Spleen (tissue), 11 donors: ENCODE data around the gene SPEF2. TPM values are rescaled to one million over a fixed set of nuclear protein-coding genes. Genes with fewer than 3 reads are reported as not detected.

Source experiments
- DNase-seq: peaks from one replicate; pipeline ENCODE4 v3.0.0-alpha.2; 2020
- H3K27ac ChIP-seq, 8 donors: fragments of 200-600 bp; sonication (generic) in 7 of 8; 1 replicate in 4 of 8; 2 replicates in 4 of 8; pipeline versions ENCODE4 v1.5.0 to v1.8.0; 2016 to 2021; ENCODE audit warnings: inconsistent platforms in 4 of 8, mild to moderate bottlenecking in 4 of 8, moderate library complexity in 1 of 8
- H3K27me3 ChIP-seq, 7 donors: fragments of 200-600 bp; sonication (generic) in 6 of 7; replicated peaks in 1 of 7; 1 replicate in 4 of 7; 2 replicates in 3 of 7; pipeline versions ENCODE4 v1.5.0 to v1.8.0; 2016 to 2021; ENCODE audit warnings: inconsistent platforms in 3 of 7, mild to moderate bottlenecking in 1 of 7
- H3K36me3 ChIP-seq, 6 donors: fragments of 200-600 bp; sonication (generic) in 5 of 6; 1 replicate in 4 of 6; 2 replicates in 2 of 6; pipeline versions ENCODE4 v1.5.0 to v1.8.0; 2016 to 2021; ENCODE audit warnings: inconsistent platforms in 2 of 6
- H3K4me1 ChIP-seq, 6 donors: fragments of 200-600 bp; sonication (generic) in 5 of 6; 1 replicate in 3 of 6; 2 replicates in 3 of 6; pipeline versions ENCODE4 v1.5.0 to v1.8.0; 2016 to 2021; ENCODE audit warnings: inconsistent platforms in 3 of 6
- H3K4me3 ChIP-seq, 8 donors: fragments of 200-600 bp; sonication (generic) in 7 of 8; 1 replicate in 4 of 8; 2 replicates in 4 of 8; pipeline versions ENCODE4 v1.5.0 to v1.8.0; 2016 to 2021; ENCODE audit warnings: inconsistent platforms in 4 of 8, mild to moderate bottlenecking in 4 of 8, moderate library complexity in 2 of 8
- H3K9me3 ChIP-seq, 8 donors: fragments of 200-600 bp; sonication (generic) in 7 of 8; 1 replicate in 4 of 8; 2 replicates in 4 of 8; pipeline versions ENCODE4 v1.5.0 to v1.8.0; 2016 to 2021; ENCODE audit warnings: inconsistent platforms in 4 of 8
- CTCF ChIP-seq, 11 experiments: fragments of 200-600 bp in 7 of 11; fragments of 450-650 bp in 4 of 11; sonication (generic) in 4 of 11; IDR thresholded peaks in 8 of 11; conservative IDR thresholded peaks in 3 of 11; 1 replicate in 7 of 11; 2 replicates in 4 of 11; pipeline versions ENCODE4 v1.4.0 to v1.8.0; 2016 to 2021; ENCODE audit warnings: antibody characterized with exemption in 11 of 11, inconsistent platforms in 4 of 11, mild to moderate bottlenecking in 1 of 11
- POLR2A ChIP-seq, 3 donors: fragments of 450-650 bp; IDR thresholded peaks; one replicate each; pipeline ENCODE4 v1.5.1; 2017; ENCODE audit warnings: antibody characterized with exemption in 3 of 3, mild to moderate bottlenecking in 1 of 3
- POLR2AphosphoS5 ChIP-seq, 3 donors: sonication (generic); formaldehyde crosslinking; IDR thresholded peaks; one replicate each; pipeline ENCODE4 v1.5.1; 2017; ENCODE audit warnings: antibody characterized with exemption in 3 of 3
- WGBS, 5 donors: extraction: QIAGEN DNeasy Blood & Tissue Kit in 3 of 5; methylation state at CpG; one replicate each; pipeline versions ENCODE4 v1.1.5 to v1.1.7; 2013 to 2018; 5-methylcytosine and 5-hydroxymethylcytosine counted together
- intact Hi-C: fragments of 100-400 bp; cut with DNase I; formaldehyde crosslinking; loops from one replicate; pipeline ENCODE4 v1.15.0; 2023; ENCODE audit warnings: low total_unique reads
- polyA plus RNA-seq, 3 donors: library from polyadenylated mRNA; stranded (reverse); fragments of 200-250 nt; gene quantifications; one replicate each; pipeline ENCODE4 v1.2.1, GENCODE V29; 2013
- total RNA-seq, 7 donors: library from RNA; depleted of rRNA in 3 of 7; stranded (reverse); fragments of >200 nt in 3 of 7; fragmentation: NEBNext Ultra II Directional in 4 of 7; extraction: Animal tissue kit (Norgen Biotek cat#: 25700) in 4 of 7; gene quantifications; one replicate each; pipeline versions ENCODE4 v1.1.0 to v1.2.1, GENCODE V29; 2016 to 2021
- donor health status: healthy with polysubstance abuse.
- donor health status: DM: no; HTN: no; CAD: no; lungs with moderate emphysema.
- donor health status: DM: no; HTN: no; CAD: no.
- donor health status: Bipolar disorder and iron deficiency.
- donor health status: healthy.
- donor health status: DM: no; HTN: no; CAD: no.
- donor health status: DM: yes; HTN: yes; CAD: no.

Gene SPEF2
- total and polyA plus RNA-seq, 10 donors, result 1.7 to 22.6 (median 8.5) TPM

GRCh38 chr5:35741126-35741716 lies 123.6 kb downstream of the SPEF2 start:
- WGBS, 5 donors, result 58 to 84% (median 68%) methylated on average over 5 of the region's 5 CpGs
- intact Hi-C loops, result no loop called here
- peaks cover 0 to 14% (median 9%) of the 10 kb centered on the region in 8 donors for H3K9me3 ChIP-seq
- no peak overlapping the region for H3K4me3 ChIP-seq
- no peak for TF ChIP-seq CTCF (IDR thresholded peaks at IDR 0.05 in 8 of 11, conservative IDR thresholded peaks at IDR 0.05 in 3 of 11)
- no peak for TF ChIP-seq POLR2A (IDR thresholded peaks at IDR 0.05)
- no peak for TF ChIP-seq POLR2AphosphoS5 (IDR thresholded peaks at IDR 0.05)
- no peak for DNase-seq
- no peaks in the 10 kb centered on the region for H3K36me3 ChIP-seq
- H3K27ac ChIP-seq, result no peak overlapping the region
- no peaks in the 10 kb centered on the region for H3K4me1 ChIP-seq
- H3K27me3 ChIP-seq, result no peaks in the 10 kb centered on the region

DNA sequence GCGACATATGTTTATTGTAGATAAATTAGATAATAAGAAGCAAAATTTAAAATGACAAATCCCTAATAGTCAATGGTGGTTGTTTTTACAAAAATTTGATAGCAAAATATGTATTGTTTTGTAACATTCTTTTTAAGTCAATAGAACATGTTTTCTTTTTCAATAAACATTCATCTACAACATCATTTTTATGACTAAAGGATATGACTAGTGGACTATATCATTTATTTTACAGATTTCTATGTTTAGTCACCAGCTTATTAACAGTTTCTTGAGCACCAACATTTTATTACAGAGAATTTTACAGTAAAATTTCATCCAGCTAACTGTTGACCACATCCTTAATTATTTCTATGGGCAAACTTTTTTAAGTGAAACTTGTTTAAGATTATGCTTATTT lies 124.3 kb downstream of the SPEF2 start:
- 79 to 91% (median 84%) methylated on average over 1 of the region's 1 CpG for WGBS, 5 donors
- Histone ChIP-seq H3K9me3 (peaks cover 0 to 8% (median 3%) of the 10 kb centered on the region in 8 donors), H3K4me1 (no peaks in the 10 kb centered on the region), H3K27ac (no peak overlapping the region), H3K4me3 (no peak overlapping the region), H3K36me3 (no peaks in the 10 kb centered on the region), H3K27me3 (no peaks in the 10 kb centered on the region)
- intact Hi-C loops, result no loop called here
- TF ChIP-seq POLR2AphosphoS5 (IDR thresholded peaks at IDR 0.05), result no peak
- no peak for TF ChIP-seq CTCF (IDR thresholded peaks at IDR 0.05 in 8 of 11, conservative IDR thresholded peaks at IDR 0.05 in 3 of 11)
- no peak for TF ChIP-seq POLR2A (IDR thresholded peaks at IDR 0.05)
- DNase-seq, result no peak

- no peak for TF ChIP-seq POLR2AphosphoS5 (IDR thresholded peaks at IDR 0.05)
- no peak for TF ChIP-seq CTCF (IDR thresholded peaks at IDR 0.05 in 8 of 11, conservative IDR thresholded peaks at IDR 0.05 in 3 of 11)
- no peak for TF ChIP-seq POLR2A (IDR thresholded peaks at IDR 0.05)
- Histone ChIP-seq H3K36me3 (no peaks in the 10 kb centered on the region), H3K4me1 (no peaks in the 10 kb centered on the region), H3K27me3 (no peaks in the 10 kb centered on the region), H3K4me3 (no peak overlapping the region), H3K27ac (no peak overlapping the region), H3K9me3 (peaks cover 0 to 3% (median 0%) of the 10 kb centered on the region in 8 donors)
- DNase-seq, result no peak
- intact Hi-C loops, result no loop called here
These were observed 126.0 kb downstream of the SPEF2 start for GRCh38 chr5:35743644-35744043.

GRCh38 chr5:35745193-35745592 lies 127.5 kb downstream of the SPEF2 start:
- H3K36me3 ChIP-seq, result no peaks in the 10 kb centered on the region
- peaks cover 0 to 5% (median 0%) of the 10 kb centered on the region in 8 donors for H3K9me3 ChIP-seq
- no peak overlapping the region for H3K4me3 ChIP-seq
- DNase-seq, result no peak
- no peak overlapping the region for H3K27ac ChIP-seq
- no peaks in the 10 kb centered on the region for H3K4me1 ChIP-seq
- intact Hi-C loops, result no loop called here
- TF ChIP-seq POLR2AphosphoS5 (IDR thresholded peaks at IDR 0.05) (no peak), CTCF (IDR thresholded peaks at IDR 0.05 in 8 of 11, conservative IDR thresholded peaks at IDR 0.05 in 3 of 11) (no peak), POLR2A (IDR thresholded peaks at IDR 0.05) (no peak)
- WGBS, 5 donors, result 90 to 99% (median 91%) methylated on average over 7 to 8 of the region's 8 CpGs
- no peaks in the 10 kb centered on the region for H3K27me3 ChIP-seq
